Measurements from ENCODE around the gene SARNP. TPM values are rescaled to one million over a fixed set of nuclear protein-coding genes. Genes with fewer than 3 reads are reported as not detected.

Gene SARNP
- total RNA-seq, 5 donors from 2014 or later (not counting 1 experiment from before 2014, with no cell fraction given) = 36.9 to 50.3 (median 46.8) TPM

DNA sequence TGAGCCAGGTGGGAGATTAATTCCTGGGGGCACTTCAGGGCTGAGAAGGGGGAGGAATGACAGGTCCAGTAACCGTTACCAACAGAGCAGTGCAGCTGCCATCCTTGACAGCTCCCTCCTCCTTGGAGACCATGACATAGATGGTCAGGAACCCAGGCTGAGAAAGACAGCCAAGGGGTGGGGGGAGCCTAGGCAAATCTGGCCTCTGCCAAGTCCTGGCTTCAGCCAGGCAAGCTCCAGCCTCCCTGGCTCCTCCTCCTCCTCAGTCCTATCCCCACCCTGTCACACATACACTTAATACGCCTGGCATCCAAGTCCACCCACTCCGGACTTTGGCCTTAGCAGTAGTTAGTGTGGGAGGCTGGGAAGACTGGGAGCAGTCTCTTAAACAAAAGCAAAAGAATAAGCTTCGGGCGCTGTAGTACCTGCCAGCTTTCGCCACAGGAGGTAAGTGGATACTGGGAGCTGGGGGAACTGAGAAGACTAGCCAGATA, 97.4 kb downstream of the SARNP start, which contains the start of gene RDH5:
RDH5 (plus strand) TSS at position 323 of the 494 bp plus-strand sequence. CDS start 792 bp downstream, outside the sequence.
- no peak for DNase-seq
- no peaks in the 10 kb centered on the region for H3K27me3 ChIP-seq (replicated peaks in 1 of 2; ENCODE audit: control insufficient read depth in 2 of 2, extremely low read depth in 1 of 2, insufficient read depth in 2 of 2, low read length in 1 of 2)
- Mint-ChIP-seq H3K27me3 (peaks cover 0 to 1% of the 10 kb centered on the region in 2 donors), H3K4me3 (no peak within 1 kb of the TSS), H3K4me1 (peaks cover 28 to 50% (median 40%) of the 10 kb centered on the region in 3 donors), H3K9me3 (no peaks in the 10 kb centered on the region), H3K36me3 (peaks cover 3% of the 10 kb centered on the region), H3K27ac (peak within 1 kb of the TSS in 1 of 2 donors; percentile 15)
- H3K4me3 ChIP-seq (ENCODE audit: control insufficient read depth in 1 of 2, extremely low read depth in 1 of 2, low read length in 1 of 2) = no peak within 1 kb of the TSS
- H3K9me3 ChIP-seq = no peaks in the 10 kb centered on the region
- peaks cover 9 to 55% of the 10 kb centered on the region in 2 experiments for H3K4me1 ChIP-seq (ENCODE audit: control insufficient read depth in 1 of 2, extremely low read depth in 1 of 2, insufficient read depth in 2 of 2, low read length in 2 of 2)
- H3K27ac ChIP-seq (ENCODE audit: low read length) = no peak within 1 kb of the TSS
- CTCF ChIA-PET = interaction anchor here in 1 of 2 donors (0.7 kb wide), 1 partner anchor 18 kb away, joined by 3 read pairs; no protein-coding TSS in a partner anchor
- POLR2A ChIA-PET = no interaction called here
- ATAC-seq (replicated peaks in 1 of 4) = no peak
- no CpG with 5 or more reads among the region's 6 CpGs for WGBS (ENCODE audit: insufficient coverage)
- peaks cover 6 to 28% of the 10 kb centered on the region in 2 donors for H3K36me3 ChIP-seq (ENCODE audit: control insufficient read depth in 2 of 2, extremely low read depth in 1 of 2, insufficient read depth in 1 of 2, low read length in 1 of 2)

DNA sequence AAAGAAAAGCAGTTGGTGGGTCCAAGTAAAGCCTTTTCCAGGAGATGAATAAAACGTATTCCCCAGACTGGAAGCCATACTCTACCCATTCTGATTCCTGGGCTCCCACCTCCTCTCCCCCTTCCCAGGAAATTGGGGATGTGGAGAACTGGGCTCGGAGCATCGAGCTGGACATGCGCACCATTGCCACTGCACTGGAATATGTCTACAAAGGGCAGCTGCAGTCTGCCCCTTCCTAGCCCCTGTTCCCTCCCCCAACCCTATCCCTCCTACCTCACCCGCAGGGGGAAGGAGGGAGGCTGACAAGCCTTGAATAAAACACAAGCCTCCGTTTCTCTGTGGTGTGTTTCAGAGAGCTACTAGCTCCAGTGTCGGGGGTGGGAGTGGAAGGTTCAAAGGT, 98.2 kb downstream of the SARNP start:
- Mint-ChIP-seq H3K27ac (no peak overlapping the region), H3K4me3 (no peak overlapping the region)

GRCh38 chr12:55718624-55719275, 98.8 kb downstream of the SARNP start:
- Mint-ChIP-seq H3K27ac (peak overlapping the region in 1 of 2 donors; percentile 58), H3K27me3 (peaks cover 0 to 1% of the 10 kb centered on the region in 2 donors)

More for the DNA sequence above, 98.2 kb downstream of the SARNP start:
- peaks cover 0 to 1% of the 10 kb centered on the region in 2 donors for H3K27me3 Mint-ChIP-seq
- POLR2A ChIA-PET = no interaction called here
- H3K9me3 ChIP-seq = no peaks in the 10 kb centered on the region
- H3K4me3 ChIP-seq (ENCODE audit: control insufficient read depth in 1 of 2, extremely low read depth in 1 of 2, low read length in 1 of 2) = no peak overlapping the region
- ATAC-seq (replicated peaks in 1 of 4) = no peak
- H3K27me3 ChIP-seq (replicated peaks in 1 of 2; ENCODE audit: control insufficient read depth in 2 of 2, extremely low read depth in 1 of 2, insufficient read depth in 2 of 2, low read length in 1 of 2) = no peaks in the 10 kb centered on the region
- WGBS (ENCODE audit: insufficient coverage) = 80% methylated on average over 1 of the region's 7 CpGs
- no peak for DNase-seq
- H3K9me3 Mint-ChIP-seq = no peaks in the 10 kb centered on the region
- H3K27ac ChIP-seq (ENCODE audit: low read length) = no peak overlapping the region
- H3K4me1 Mint-ChIP-seq = peaks cover 23 to 45% (median 34%) of the 10 kb centered on the region in 3 donors
- peaks cover 6 to 24% of the 10 kb centered on the region in 2 donors for H3K36me3 ChIP-seq (ENCODE audit: control insufficient read depth in 2 of 2, extremely low read depth in 1 of 2, insufficient read depth in 1 of 2, low read length in 1 of 2)
- peaks cover 3% of the 10 kb centered on the region for H3K36me3 Mint-ChIP-seq
- peaks cover 9 to 48% of the 10 kb centered on the region in 2 experiments for H3K4me1 ChIP-seq (ENCODE audit: control insufficient read depth in 1 of 2, extremely low read depth in 1 of 2, insufficient read depth in 2 of 2, low read length in 2 of 2)
- CTCF ChIA-PET = interaction anchor here (0.6 to 0.7 kb wide), 2 partner anchors 19 to 28 kb away, joined by 3 to 5 read pairs; no protein-coding TSS in a partner anchor

DNA sequence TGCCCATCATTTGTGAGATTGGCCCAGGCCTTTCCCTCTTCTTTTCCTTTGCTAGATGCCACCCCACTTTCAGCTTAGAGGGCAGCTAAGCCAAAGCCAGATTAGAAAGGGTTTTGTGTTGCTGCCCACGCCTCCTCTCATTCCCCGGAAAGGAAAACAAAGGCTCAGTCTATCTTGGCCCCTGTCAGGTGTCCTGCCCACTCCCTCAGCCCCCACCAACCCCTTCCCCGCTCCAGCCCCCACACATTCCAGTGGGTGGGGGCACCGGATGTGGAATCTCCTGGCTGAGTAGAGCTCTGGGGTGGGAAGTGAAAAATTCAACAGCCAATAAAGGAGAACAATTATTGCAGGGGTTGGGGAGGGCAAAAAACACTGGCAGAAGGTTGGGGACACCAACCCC, 99.5 kb downstream of the SARNP start:
- Mint-ChIP-seq H3K27me3 (peaks cover 0 to 1% of the 10 kb centered on the region in 2 donors), H3K36me3 (peaks cover 3% of the 10 kb centered on the region), H3K9me3 (no peaks in the 10 kb centered on the region), H3K4me3 (peak overlapping the region in 2 of 3 donors; percentile 34 to 98), H3K27ac (peak overlapping the region in 1 of 2 donors; percentile 52), H3K4me1 (peaks cover 23 to 45% (median 34%) of the 10 kb centered on the region in 3 donors)
- Histone ChIP-seq H3K27ac (ENCODE audit: low read length) (no peak overlapping the region), H3K36me3 (ENCODE audit: control insufficient read depth in 2 of 2, extremely low read depth in 1 of 2, insufficient read depth in 1 of 2, low read length in 1 of 2) (peaks cover 6 to 24% of the 10 kb centered on the region in 2 donors), H3K4me3 (ENCODE audit: control insufficient read depth in 1 of 2, extremely low read depth in 1 of 2, low read length in 1 of 2) (no peak overlapping the region), H3K27me3 (replicated peaks in 1 of 2; ENCODE audit: control insufficient read depth in 2 of 2, extremely low read depth in 1 of 2, insufficient read depth in 2 of 2, low read length in 1 of 2) (no peaks in the 10 kb centered on the region), H3K4me1 (ENCODE audit: control insufficient read depth in 1 of 2, extremely low read depth in 1 of 2, insufficient read depth in 2 of 2, low read length in 2 of 2) (peaks cover 9 to 48% of the 10 kb centered on the region in 2 experiments), H3K9me3 (no peaks in the 10 kb centered on the region)
- CTCF ChIA-PET = interaction anchor here in 1 of 2 donors (1.6 kb wide), 1 partner anchor 21 kb away, joined by 4 read pairs; no protein-coding TSS in a partner anchor
- no peak for DNase-seq
- no CpG with 5 or more reads among the region's 4 CpGs for WGBS (ENCODE audit: insufficient coverage)
- no peak for ATAC-seq (replicated peaks in 1 of 4)
- POLR2A ChIA-PET = no interaction called here

More at GRCh38 chr12:55718624-55719275, 98.8 kb downstream of the SARNP start:
- peaks cover 6 to 24% of the 10 kb centered on the region in 2 donors for H3K36me3 ChIP-seq (ENCODE audit: control insufficient read depth in 2 of 2, extremely low read depth in 1 of 2, insufficient read depth in 1 of 2, low read length in 1 of 2)
- no peaks in the 10 kb centered on the region for H3K9me3 ChIP-seq
- H3K27me3 ChIP-seq (replicated peaks in 1 of 2; ENCODE audit: control insufficient read depth in 2 of 2, extremely low read depth in 1 of 2, insufficient read depth in 2 of 2, low read length in 1 of 2) = no peaks in the 10 kb centered on the region
- Mint-ChIP-seq H3K36me3 (peaks cover 3% of the 10 kb centered on the region), H3K4me1 (peaks cover 23 to 45% (median 34%) of the 10 kb centered on the region in 3 donors), H3K4me3 (no peak overlapping the region), H3K9me3 (no peaks in the 10 kb centered on the region)
- POLR2A ChIA-PET = interaction anchor here in 1 of 2 donors (0.6 kb wide), 1 partner anchor 233 kb away, joined by 3 read pairs; no protein-coding TSS in a partner anchor
- H3K27ac ChIP-seq (ENCODE audit: low read length) = no peak overlapping the region
- DNase-seq = no peak
- no peak overlapping the region for H3K4me3 ChIP-seq (ENCODE audit: control insufficient read depth in 1 of 2, extremely low read depth in 1 of 2, low read length in 1 of 2)
- CTCF ChIA-PET = no interaction called here
- ATAC-seq (replicated peaks in 1 of 4) = no peak
- H3K4me1 ChIP-seq (ENCODE audit: control insufficient read depth in 1 of 2, extremely low read depth in 1 of 2, insufficient read depth in 2 of 2, low read length in 2 of 2) = peaks cover 9 to 48% of the 10 kb centered on the region in 2 experiments
- WGBS (ENCODE audit: insufficient coverage) = no CpG with 5 or more reads among the region's 4 CpGs

- CTCF ChIA-PET = interaction anchor here (0.5 to 1.6 kb wide), 4 partner anchors 19 to 650 kb away, joined by 3 to 4 read pairs (median 4); no protein-coding TSS in a partner anchor
- DNase-seq (no peak), ATAC-seq (replicated peaks in 1 of 4) (no peak)
- Histone ChIP-seq H3K9me3 (no peaks in the 10 kb centered on the region), H3K4me3 (ENCODE audit: control insufficient read depth in 1 of 2, extremely low read depth in 1 of 2, low read length in 1 of 2) (peak overlapping the region in 1 of 2 donors; percentile 97), H3K36me3 (ENCODE audit: control insufficient read depth in 2 of 2, extremely low read depth in 1 of 2, insufficient read depth in 1 of 2, low read length in 1 of 2) (peaks cover 2 to 24% of the 10 kb centered on the region in 2 donors), H3K27ac (ENCODE audit: low read length) (peak overlapping the region; percentile 82), H3K4me1 (ENCODE audit: control insufficient read depth in 1 of 2, extremely low read depth in 1 of 2, insufficient read depth in 2 of 2, low read length in 2 of 2) (peaks cover 9 to 48% of the 10 kb centered on the region in 2 experiments), H3K27me3 (replicated peaks in 1 of 2; ENCODE audit: control insufficient read depth in 2 of 2, extremely low read depth in 1 of 2, insufficient read depth in 2 of 2, low read length in 1 of 2) (no peaks in the 10 kb centered on the region)
- 72% methylated on average over 4 of the region's 8 CpGs for WGBS (ENCODE audit: insufficient coverage)
- Mint-ChIP-seq H3K27ac (peak overlapping the region in 1 of 2 donors; percentile 96), H3K27me3 (peaks cover 0 to 1% of the 10 kb centered on the region in 2 donors), H3K9me3 (no peaks in the 10 kb centered on the region), H3K4me1 (peaks cover 23 to 45% (median 34%) of the 10 kb centered on the region in 3 donors), H3K4me3 (peak overlapping the region; percentile 93 to 98 (median 97)), H3K36me3 (peaks cover 3% of the 10 kb centered on the region)
- POLR2A ChIA-PET = interaction anchor here (0.6 to 0.7 kb wide), 2 partner anchors 21 to 87 kb away, joined by 4 read pairs; no protein-coding TSS in a partner anchor
Observed at GRCh38 chr12:55717011-55718007, 100.2 kb downstream of the SARNP start.

Measured in T-cell (primary cell).